ENCODE measurements around the gene LGALS7. TPM values are rescaled to one million over a fixed set of nuclear protein-coding genes. Genes with fewer than 3 reads are reported as not detected.

LGALS7 gene
- total and polyA plus RNA-seq, 10 of the 15 experiments (the other 5 are each of a cell fraction or from before 2014, with no cell fraction given) = 0.19 TPM; not detected in 9

DNA sequence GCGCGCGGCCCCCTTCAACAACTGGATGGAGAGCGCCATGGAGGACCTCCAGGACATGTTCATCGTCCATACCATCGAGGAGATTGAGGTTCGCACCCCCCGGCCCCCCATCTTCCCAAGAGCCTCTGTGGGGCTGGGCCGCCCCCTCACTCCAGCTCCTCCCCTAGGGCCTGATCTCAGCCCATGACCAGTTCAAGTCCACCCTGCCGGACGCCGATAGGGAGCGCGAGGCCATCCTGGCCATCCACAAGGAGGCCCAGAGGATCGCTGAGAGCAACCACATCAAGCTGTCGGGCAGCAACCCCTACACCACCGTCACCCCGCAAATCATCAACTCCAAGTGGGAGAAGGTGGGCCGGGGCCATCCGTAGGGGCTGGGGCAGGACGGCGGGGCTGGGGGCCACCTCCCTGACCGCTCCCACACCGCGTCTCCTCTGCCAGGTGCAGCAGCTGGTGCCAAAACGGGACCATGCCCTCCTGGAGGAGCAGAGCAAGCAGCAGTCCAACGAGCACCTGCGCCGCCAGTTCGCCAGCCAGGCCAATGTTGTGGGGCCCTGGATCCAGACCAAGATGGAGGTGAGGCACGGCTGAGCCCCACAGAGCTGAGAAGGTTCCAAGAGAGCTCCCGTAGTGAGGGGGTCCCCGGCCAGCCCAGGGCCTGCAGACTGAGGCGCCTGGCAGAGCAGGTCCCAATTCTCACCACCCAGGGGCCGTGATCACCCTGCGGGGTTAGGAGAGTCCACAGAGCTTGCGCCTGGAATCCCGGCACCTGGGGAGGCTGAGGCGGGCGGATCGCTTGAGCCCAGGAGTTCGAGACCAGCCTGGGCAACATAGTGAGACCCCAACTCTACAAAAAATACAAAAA is 49.1 kb downstream of the LGALS7 start:
- no peak for ATAC-seq
- SMC1A ChIA-PET (ENCODE audit: uncharacterized antibody, unreplicated experiment) = interaction anchor here (1.4 kb wide), 1 partner anchor 179 kb away, joined by 5 read pairs; no protein-coding TSS in a partner anchor
- Histone ChIP-seq H3K4me3 (no peak overlapping the region), H4K20me1 (ENCODE audit: control insufficient read depth, insufficient read depth) (no peaks in the 10 kb centered on the region), H3K36me3 (ENCODE audit: control insufficient read depth in 2 of 2, insufficient read depth in 2 of 2, low read length in 1 of 2) (peaks cover 21 to 50% of the 10 kb centered on the region in 2 experiments), H3K4me2 (ENCODE audit: control insufficient read depth, insufficient read depth) (no peak overlapping the region), H3K79me2 (ENCODE audit: control insufficient read depth, insufficient read depth, low read length) (no peaks in the 10 kb centered on the region), H2AFZ (ENCODE audit: control insufficient read depth, low read depth, low read length) (no peak overlapping the region), H3K9ac (ENCODE audit: control insufficient read depth, insufficient read depth, low read length) (no peak overlapping the region), H3K4me1 (ENCODE audit: control insufficient read depth, insufficient read depth, low read length) (no peaks in the 10 kb centered on the region), H3K27ac (ENCODE audit: control insufficient read depth, insufficient read depth) (no peak overlapping the region), H3K9me3 (replicated peaks; ENCODE audit: control insufficient read depth, insufficient read depth, low read length) (no peaks in the 10 kb centered on the region), H3K27me3 (replicated peaks in 1 of 2; ENCODE audit: control insufficient read depth in 2 of 2, insufficient read depth in 2 of 2, low read length in 1 of 2) (no peaks in the 10 kb centered on the region)
- POLR2A ChIA-PET = interaction anchor here (0.7 kb wide), 1 partner anchor 9 kb away, joined by 3 read pairs; no protein-coding TSS in a partner anchor
- intact Hi-C loops (cut with micrococcal nuclease; ENCODE audit: unreplicated experiment) (no loop called here), in situ Hi-C loops (cut with MboI) (no loop called here)
- FAIRE-seq = no peak
- TF ChIP-seq, protein P1, sequence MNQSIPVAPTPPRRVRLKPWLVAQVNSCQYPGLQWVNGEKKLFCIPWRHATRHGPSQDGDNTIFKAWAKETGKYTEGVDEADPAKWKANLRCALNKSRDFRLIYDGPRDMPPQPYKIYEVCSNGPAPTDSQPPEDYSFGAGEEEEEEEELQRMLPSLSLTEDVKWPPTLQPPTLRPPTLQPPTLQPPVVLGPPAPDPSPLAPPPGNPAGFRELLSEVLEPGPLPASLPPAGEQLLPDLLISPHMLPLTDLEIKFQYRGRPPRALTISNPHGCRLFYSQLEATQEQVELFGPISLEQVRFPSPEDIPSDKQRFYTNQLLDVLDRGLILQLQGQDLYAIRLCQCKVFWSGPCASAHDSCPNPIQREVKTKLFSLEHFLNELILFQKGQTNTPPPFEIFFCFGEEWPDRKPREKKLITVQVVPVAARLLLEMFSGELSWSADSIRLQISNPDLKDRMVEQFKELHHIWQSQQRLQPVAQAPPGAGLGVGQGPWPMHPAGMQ (IDR thresholded peaks at IDR 0.05; ENCODE audit: borderline replicate concordance) = no peak
- CTCF ChIA-PET = interaction anchor here (1.8 kb wide), 1 partner anchor 206 kb away, joined by 7 read pairs; the partner anchor contains the start of genes MRPS12 and SARS2
- RAD21 ChIA-PET (ENCODE audit: unreplicated experiment) = no interaction called here
- BruUV-seq (replicated peaks) = TSS peak; percentile 47
- DNase-seq (ENCODE audit: low read depth, low spot score) = no peak
- 95% methylated on average over 42 of the region's 42 CpGs for WGBS (ENCODE audit: insufficient coverage, insufficient replicate concordance, low lambda C conversion rate, missing lambda C conversion rate)

DNA sequence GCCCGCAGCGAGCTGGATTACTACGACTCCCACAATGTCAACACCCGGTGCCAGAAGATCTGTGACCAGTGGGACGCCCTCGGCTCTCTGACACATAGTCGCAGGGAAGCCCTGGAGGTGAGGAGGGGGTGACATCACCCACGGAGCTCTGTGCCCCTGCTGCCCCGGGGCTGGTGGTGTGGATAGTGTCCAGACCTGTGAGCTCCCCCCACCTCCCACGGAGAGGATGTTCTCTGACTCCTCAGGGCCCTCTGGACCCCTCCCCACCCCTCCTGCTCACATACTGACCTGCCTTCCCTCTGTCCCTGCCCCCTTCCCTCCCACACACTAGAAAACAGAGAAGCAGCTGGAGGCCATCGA is 49.7 kb downstream of the LGALS7 start:
- ATAC-seq (no peak), DNase-seq (ENCODE audit: low read depth, low spot score) (no peak), FAIRE-seq (no peak)
- Histone ChIP-seq H3K4me2 (ENCODE audit: control insufficient read depth, insufficient read depth) (no peak overlapping the region), H3K36me3 (ENCODE audit: control insufficient read depth in 2 of 2, insufficient read depth in 2 of 2, low read length in 1 of 2) (peaks cover 21 to 46% of the 10 kb centered on the region in 2 experiments), H3K9ac (ENCODE audit: control insufficient read depth, insufficient read depth, low read length) (no peak overlapping the region), H3K27me3 (replicated peaks in 1 of 2; ENCODE audit: control insufficient read depth in 2 of 2, insufficient read depth in 2 of 2, low read length in 1 of 2) (no peaks in the 10 kb centered on the region), H3K9me3 (replicated peaks; ENCODE audit: control insufficient read depth, insufficient read depth, low read length) (no peaks in the 10 kb centered on the region), H3K79me2 (ENCODE audit: control insufficient read depth, insufficient read depth, low read length) (no peaks in the 10 kb centered on the region), H3K4me1 (ENCODE audit: control insufficient read depth, insufficient read depth, low read length) (no peaks in the 10 kb centered on the region), H3K27ac (ENCODE audit: control insufficient read depth, insufficient read depth) (no peak overlapping the region), H4K20me1 (ENCODE audit: control insufficient read depth, insufficient read depth) (no peaks in the 10 kb centered on the region), H2AFZ (ENCODE audit: control insufficient read depth, low read depth, low read length) (no peak overlapping the region), H3K4me3 (no peak overlapping the region)
- no TSS peak for BruUV-seq (replicated peaks)
- in situ Hi-C loops (cut with MboI) = no loop called here
- ChIA-PET POLR2A (no interaction called here), SMC1A (ENCODE audit: uncharacterized antibody, unreplicated experiment) (interaction anchor here (1.4 kb wide), 1 partner anchor 179 kb away, joined by 5 read pairs; no protein-coding TSS in a partner anchor), RAD21 (ENCODE audit: unreplicated experiment) (no interaction called here), CTCF (interaction anchor here (1.1 to 1.8 kb wide), 2 partner anchors 180 to 207 kb away, joined by 3 to 7 read pairs; partner anchors contain the start of genes MRPS12 and SARS2)
- WGBS (ENCODE audit: insufficient coverage, insufficient replicate concordance, low lambda C conversion rate, missing lambda C conversion rate) = 92% methylated on average over 10 of the region's 11 CpGs
- intact Hi-C loops (cut with micrococcal nuclease; ENCODE audit: unreplicated experiment) = no loop called here
- TF ChIP-seq ASH2L (IDR thresholded peaks at IDR 0.05; ENCODE audit: borderline replicate concordance, low read depth) = no peak
- no peak for TF ChIP-seq NFIC (IDR thresholded peaks at IDR 0.05; ENCODE audit: low read depth, low read length)
